ENCODE results near the gene GOLGA8N.
"Not testable (repeated sequence)": the region's sequence is repeated elsewhere in the genome, so short reads cannot be mapped to it uniquely, and the experiment has no call there.

The GOLGA8N gene

GRCh38 chr15:32562198-32562597, 31.1 kb upstream of the GOLGA8N start:
- not testable (repeated sequence) for H3K4me3 ChIP-seq (ENCODE audit: low read length in 2 of 2); H2BK15ac ChIP-seq (ENCODE audit: low read length); H3K79me1 ChIP-seq (ENCODE audit: low read depth, low read length); H2BK120ac ChIP-seq (ENCODE audit: low read depth, low read length); H4K91ac ChIP-seq (ENCODE audit: low read depth, low read length, poor library complexity); H3K9ac ChIP-seq (ENCODE audit: low read depth, low read length, poor library complexity); H2AK5ac ChIP-seq (ENCODE audit: low read depth, low read length); H2BK5ac ChIP-seq (ENCODE audit: low read length); H3K4me1 ChIP-seq (ENCODE audit: control insufficient read depth in 2 of 2, insufficient read depth in 1 of 2, low read depth in 1 of 2, low read length in 2 of 2); H3K36me3 ChIP-seq (replicated peaks in 1 of 2; ENCODE audit: control insufficient read depth in 2 of 2, insufficient read depth in 2 of 2, low read length in 2 of 2); H2AFZ ChIP-seq (ENCODE audit: low read length); H3K27ac ChIP-seq (replicated peaks; ENCODE audit: low read length); H3K14ac ChIP-seq (ENCODE audit: low read length); H2BK12ac ChIP-seq (ENCODE audit: low read length); H3K18ac ChIP-seq (ENCODE audit: low read length); H3K27me3 ChIP-seq (ENCODE audit: control insufficient read depth in 3 of 3, insufficient read depth in 3 of 3, low read depth in 1 of 3, low read length in 3 of 3); H3K4me2 ChIP-seq (ENCODE audit: insufficient read depth, low read length, poor library complexity, severe bottlenecking); H3K23ac ChIP-seq (ENCODE audit: low read depth, low read length, poor library complexity); H3K9me3 ChIP-seq (replicated peaks in 1 of 2; ENCODE audit: control insufficient read depth in 2 of 2, insufficient read depth in 1 of 2, low read depth in 1 of 2, low read length in 2 of 2); H3K4ac ChIP-seq (ENCODE audit: low read length); H4K8ac ChIP-seq (ENCODE audit: low read depth, low read length); DNase-seq (ENCODE audit: low spot score)
- no CpG with 5 or more reads among the region's 6 CpGs for WGBS, 2 donors (ENCODE audit: extremely low coverage in 2 of 2, insufficient read length in 2 of 2, insufficient replicate concordance in 1 of 2)

GRCh38 chr15:32568988-32569387, 24.3 kb upstream of the GOLGA8N start:
- not testable (repeated sequence) for H3K9ac ChIP-seq (ENCODE audit: low read depth, low read length, poor library complexity)

GRCh38 chr15:32578482-32578881, 14.8 kb upstream of the GOLGA8N start:
- not testable (repeated sequence) for H3K18ac ChIP-seq (ENCODE audit: low read length); H3K79me1 ChIP-seq (ENCODE audit: low read depth, low read length); H3K27me3 ChIP-seq (ENCODE audit: control insufficient read depth in 3 of 3, insufficient read depth in 3 of 3, low read depth in 1 of 3, low read length in 3 of 3); H2AFZ ChIP-seq (ENCODE audit: low read length); H2BK5ac ChIP-seq (ENCODE audit: low read length); H3K14ac ChIP-seq (ENCODE audit: low read length); H2BK15ac ChIP-seq (ENCODE audit: low read length); H3K4me3 ChIP-seq (ENCODE audit: low read length in 2 of 2); H4K8ac ChIP-seq (ENCODE audit: low read depth, low read length); H3K4me1 ChIP-seq (ENCODE audit: control insufficient read depth in 2 of 2, insufficient read depth in 1 of 2, low read depth in 1 of 2, low read length in 2 of 2); H3K36me3 ChIP-seq (replicated peaks in 1 of 2; ENCODE audit: control insufficient read depth in 2 of 2, insufficient read depth in 2 of 2, low read length in 2 of 2); H2AK5ac ChIP-seq (ENCODE audit: low read depth, low read length); H3K9ac ChIP-seq (ENCODE audit: low read depth, low read length, poor library complexity); H4K91ac ChIP-seq (ENCODE audit: low read depth, low read length, poor library complexity); H3K23ac ChIP-seq (ENCODE audit: low read depth, low read length, poor library complexity); H3K9me3 ChIP-seq (replicated peaks in 1 of 2; ENCODE audit: control insufficient read depth in 2 of 2, insufficient read depth in 1 of 2, low read depth in 1 of 2, low read length in 2 of 2); H2BK12ac ChIP-seq (ENCODE audit: low read length); H2BK120ac ChIP-seq (ENCODE audit: low read depth, low read length); DNase-seq (ENCODE audit: low spot score); H3K4me2 ChIP-seq (ENCODE audit: insufficient read depth, low read length, poor library complexity, severe bottlenecking); H3K27ac ChIP-seq (replicated peaks; ENCODE audit: low read length); H3K4ac ChIP-seq (ENCODE audit: low read length)
- no CpG with 5 or more reads among the region's 4 CpGs for WGBS, 2 donors (ENCODE audit: extremely low coverage in 2 of 2, insufficient read length in 2 of 2, insufficient replicate concordance in 1 of 2)

More at GRCh38 chr15:32568988-32569387, 24.3 kb upstream of the GOLGA8N start:
- DNase-seq (ENCODE audit: low spot score); H3K4me3 ChIP-seq (ENCODE audit: low read length in 2 of 2); H3K4me2 ChIP-seq (ENCODE audit: insufficient read depth, low read length, poor library complexity, severe bottlenecking); H3K4ac ChIP-seq (ENCODE audit: low read length); H3K79me1 ChIP-seq (ENCODE audit: low read depth, low read length); H2BK120ac ChIP-seq (ENCODE audit: low read depth, low read length); H4K8ac ChIP-seq (ENCODE audit: low read depth, low read length); H2AFZ ChIP-seq (ENCODE audit: low read length); H2BK15ac ChIP-seq (ENCODE audit: low read length); H4K91ac ChIP-seq (ENCODE audit: low read depth, low read length, poor library complexity); H3K27ac ChIP-seq (replicated peaks; ENCODE audit: low read length); H2BK12ac ChIP-seq (ENCODE audit: low read length); H2BK5ac ChIP-seq (ENCODE audit: low read length); H3K23ac ChIP-seq (ENCODE audit: low read depth, low read length, poor library complexity); H3K9me3 ChIP-seq (replicated peaks in 1 of 2; ENCODE audit: control insufficient read depth in 2 of 2, insufficient read depth in 1 of 2, low read depth in 1 of 2, low read length in 2 of 2); H3K14ac ChIP-seq (ENCODE audit: low read length); H3K4me1 ChIP-seq (ENCODE audit: control insufficient read depth in 2 of 2, insufficient read depth in 1 of 2, low read depth in 1 of 2, low read length in 2 of 2); H3K36me3 ChIP-seq (replicated peaks in 1 of 2; ENCODE audit: control insufficient read depth in 2 of 2, insufficient read depth in 2 of 2, low read length in 2 of 2); H3K27me3 ChIP-seq (ENCODE audit: control insufficient read depth in 3 of 3, insufficient read depth in 3 of 3, low read depth in 1 of 3, low read length in 3 of 3); H3K18ac ChIP-seq (ENCODE audit: low read length); H2AK5ac ChIP-seq (ENCODE audit: low read depth, low read length): not testable (repeated sequence)
- WGBS, 2 donors (ENCODE audit: extremely low coverage in 2 of 2, insufficient read length in 2 of 2, insufficient replicate concordance in 1 of 2): no CpG with 5 or more reads among the region's 3 CpGs

GRCh38 chr15:32585844-32586243, 7.4 kb upstream of the GOLGA8N start:
- not testable (repeated sequence) for H3K9ac ChIP-seq (ENCODE audit: low read depth, low read length, poor library complexity); H2AK5ac ChIP-seq (ENCODE audit: low read depth, low read length); H2BK120ac ChIP-seq (ENCODE audit: low read depth, low read length); H3K4me1 ChIP-seq (ENCODE audit: control insufficient read depth in 2 of 2, insufficient read depth in 1 of 2, low read depth in 1 of 2, low read length in 2 of 2); H3K79me1 ChIP-seq (ENCODE audit: low read depth, low read length); H3K4me2 ChIP-seq (ENCODE audit: insufficient read depth, low read length, poor library complexity, severe bottlenecking); H3K4ac ChIP-seq (ENCODE audit: low read length); H3K23ac ChIP-seq (ENCODE audit: low read depth, low read length, poor library complexity); H2AFZ ChIP-seq (ENCODE audit: low read length); H3K36me3 ChIP-seq (replicated peaks in 1 of 2; ENCODE audit: control insufficient read depth in 2 of 2, insufficient read depth in 2 of 2, low read length in 2 of 2); H2BK12ac ChIP-seq (ENCODE audit: low read length); H3K27me3 ChIP-seq (ENCODE audit: control insufficient read depth in 3 of 3, insufficient read depth in 3 of 3, low read depth in 1 of 3, low read length in 3 of 3); H3K4me3 ChIP-seq (ENCODE audit: low read length in 2 of 2); H4K91ac ChIP-seq (ENCODE audit: low read depth, low read length, poor library complexity); H4K8ac ChIP-seq (ENCODE audit: low read depth, low read length); H2BK5ac ChIP-seq (ENCODE audit: low read length); H2BK15ac ChIP-seq (ENCODE audit: low read length); H3K27ac ChIP-seq (replicated peaks; ENCODE audit: low read length); H3K14ac ChIP-seq (ENCODE audit: low read length); DNase-seq (ENCODE audit: low spot score); H3K9me3 ChIP-seq (replicated peaks in 1 of 2; ENCODE audit: control insufficient read depth in 2 of 2, insufficient read depth in 1 of 2, low read depth in 1 of 2, low read length in 2 of 2); H3K18ac ChIP-seq (ENCODE audit: low read length)
- no CpG with 5 or more reads among the region's 4 CpGs for WGBS, 2 donors (ENCODE audit: extremely low coverage in 2 of 2, insufficient read length in 2 of 2, insufficient replicate concordance in 1 of 2)
